Measurements from ENCODE around the gene NAV3. TPM values are rescaled to one million over a fixed set of nuclear protein-coding genes. Genes with fewer than 3 reads are reported as not detected.

The NAV3 gene
- total RNA-seq, 2 experiments from 2014 or later = not detected

DNA sequence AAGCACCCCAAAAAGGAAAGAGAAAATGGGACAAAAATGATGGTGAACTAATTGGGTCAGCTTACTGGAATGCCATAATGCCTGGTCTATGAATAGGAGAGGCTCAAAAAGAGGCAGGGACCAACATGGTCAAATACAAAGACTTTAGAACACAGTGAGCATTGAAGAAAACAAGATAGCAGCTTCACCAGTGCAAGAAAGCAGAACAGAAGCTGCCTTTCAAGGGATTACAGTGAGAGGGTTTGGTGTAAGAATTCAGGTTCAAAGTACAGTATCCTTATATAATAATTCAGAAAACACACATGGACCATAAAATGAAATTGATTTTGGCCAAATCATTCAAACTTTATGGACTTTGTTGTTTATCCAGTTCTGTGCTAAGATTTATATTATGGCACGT, 162.1 kb downstream of the NAV3 start:
- H3K27ac Mint-ChIP-seq = no peak overlapping the region
- Histone ChIP-seq H3K9me3 (ENCODE audit: control insufficient read depth in 1 of 2, insufficient read depth in 1 of 2, low read length in 2 of 2) (peaks cover 0 to 3% of the 10 kb centered on the region in 2 experiments), H3K27me3 (ENCODE audit: control insufficient read depth in 1 of 2, insufficient read depth in 2 of 2, low read length in 2 of 2) (no peaks in the 10 kb centered on the region), H3K36me3 (ENCODE audit: insufficient read depth, low read length) (no peaks in the 10 kb centered on the region), H3K27ac (ENCODE audit: low read depth in 1 of 2, low read length in 2 of 2) (no peak overlapping the region), H3K4me1 (ENCODE audit: insufficient read depth, low read length) (no peaks in the 10 kb centered on the region), H3K4me3 (ENCODE audit: low read length) (no peak overlapping the region)
- ATAC-seq (ENCODE audit: poor library complexity) (no peak), DNase-seq (no peak)
- H3K36me3 Mint-ChIP-seq (ENCODE audit: low read depth) = no peaks in the 10 kb centered on the region
- no peaks in the 10 kb centered on the region for H3K4me1 Mint-ChIP-seq (ENCODE audit: low read depth)
- ChIA-PET CTCF (no interaction called here), POLR2A (no interaction called here)
- intact Hi-C loops (cut with DNase I, micrococcal nuclease) = no loop called here
- peaks cover 2% of the 10 kb centered on the region for H3K9me3 Mint-ChIP-seq
- no peak overlapping the region for H3K4me3 Mint-ChIP-seq
- TF ChIP-seq, protein P1, sequence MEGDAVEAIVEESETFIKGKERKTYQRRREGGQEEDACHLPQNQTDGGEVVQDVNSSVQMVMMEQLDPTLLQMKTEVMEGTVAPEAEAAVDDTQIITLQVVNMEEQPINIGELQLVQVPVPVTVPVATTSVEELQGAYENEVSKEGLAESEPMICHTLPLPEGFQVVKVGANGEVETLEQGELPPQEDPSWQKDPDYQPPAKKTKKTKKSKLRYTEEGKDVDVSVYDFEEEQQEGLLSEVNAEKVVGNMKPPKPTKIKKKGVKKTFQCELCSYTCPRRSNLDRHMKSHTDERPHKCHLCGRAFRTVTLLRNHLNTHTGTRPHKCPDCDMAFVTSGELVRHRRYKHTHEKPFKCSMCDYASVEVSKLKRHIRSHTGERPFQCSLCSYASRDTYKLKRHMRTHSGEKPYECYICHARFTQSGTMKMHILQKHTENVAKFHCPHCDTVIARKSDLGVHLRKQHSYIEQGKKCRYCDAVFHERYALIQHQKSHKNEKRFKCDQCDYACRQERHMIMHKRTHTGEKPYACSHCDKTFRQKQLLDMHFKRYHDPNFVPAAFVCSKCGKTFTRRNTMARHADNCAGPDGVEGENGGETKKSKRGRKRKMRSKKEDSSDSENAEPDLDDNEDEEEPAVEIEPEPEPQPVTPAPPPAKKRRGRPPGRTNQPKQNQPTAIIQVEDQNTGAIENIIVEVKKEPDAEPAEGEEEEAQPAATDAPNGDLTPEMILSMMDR (IDR thresholded peaks at IDR 0.05) = no peak
- no peaks in the 10 kb centered on the region for H3K27me3 Mint-ChIP-seq

DNA sequence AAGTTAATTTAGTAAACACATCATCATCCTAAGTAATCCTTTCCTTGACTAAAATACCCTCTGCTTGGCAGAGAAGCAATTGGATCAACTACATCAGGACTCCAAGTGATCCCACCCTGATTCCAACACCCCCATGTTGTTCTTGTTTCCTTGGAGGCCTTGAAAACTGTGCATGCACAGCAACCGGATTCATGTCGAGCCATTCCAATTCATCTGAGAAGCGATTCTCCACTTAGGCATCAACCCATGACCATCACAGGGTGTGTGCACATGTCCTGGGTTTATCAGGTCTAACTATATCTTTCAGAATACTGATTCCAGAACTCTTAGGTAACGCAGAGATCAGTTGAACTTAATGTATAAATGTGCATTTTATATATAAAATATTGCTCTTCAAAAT, 163.0 kb downstream of the NAV3 start:
- ChIA-PET CTCF (no interaction called here), POLR2A (no interaction called here)
- intact Hi-C loops (cut with DNase I, micrococcal nuclease) = no loop called here
- no peaks in the 10 kb centered on the region for H3K4me1 Mint-ChIP-seq (ENCODE audit: low read depth)
- TF ChIP-seq, protein P1 (IDR thresholded peaks at IDR 0.05) = no peak
- H3K27me3 ChIP-seq (ENCODE audit: control insufficient read depth in 1 of 2, insufficient read depth in 2 of 2, low read length in 2 of 2) = no peaks in the 10 kb centered on the region
- no peaks in the 10 kb centered on the region for H3K36me3 Mint-ChIP-seq (ENCODE audit: low read depth)
- no peak overlapping the region for H3K4me3 ChIP-seq (ENCODE audit: low read length)
- no peak overlapping the region for H3K4me3 Mint-ChIP-seq
- H3K4me1 ChIP-seq (ENCODE audit: insufficient read depth, low read length) = no peaks in the 10 kb centered on the region
- H3K9me3 ChIP-seq (ENCODE audit: control insufficient read depth in 1 of 2, insufficient read depth in 1 of 2, low read length in 2 of 2) = peaks cover 0 to 3% of the 10 kb centered on the region in 2 experiments
- no peaks in the 10 kb centered on the region for H3K36me3 ChIP-seq (ENCODE audit: insufficient read depth, low read length)
- no peaks in the 10 kb centered on the region for H3K27me3 Mint-ChIP-seq
- no peak for DNase-seq
- H3K9me3 Mint-ChIP-seq = peaks cover 2% of the 10 kb centered on the region
- ATAC-seq (ENCODE audit: poor library complexity) = no peak
- H3K27ac ChIP-seq (ENCODE audit: low read depth in 1 of 2, low read length in 2 of 2) = no peak overlapping the region
- H3K27ac Mint-ChIP-seq = no peak overlapping the region

DNA sequence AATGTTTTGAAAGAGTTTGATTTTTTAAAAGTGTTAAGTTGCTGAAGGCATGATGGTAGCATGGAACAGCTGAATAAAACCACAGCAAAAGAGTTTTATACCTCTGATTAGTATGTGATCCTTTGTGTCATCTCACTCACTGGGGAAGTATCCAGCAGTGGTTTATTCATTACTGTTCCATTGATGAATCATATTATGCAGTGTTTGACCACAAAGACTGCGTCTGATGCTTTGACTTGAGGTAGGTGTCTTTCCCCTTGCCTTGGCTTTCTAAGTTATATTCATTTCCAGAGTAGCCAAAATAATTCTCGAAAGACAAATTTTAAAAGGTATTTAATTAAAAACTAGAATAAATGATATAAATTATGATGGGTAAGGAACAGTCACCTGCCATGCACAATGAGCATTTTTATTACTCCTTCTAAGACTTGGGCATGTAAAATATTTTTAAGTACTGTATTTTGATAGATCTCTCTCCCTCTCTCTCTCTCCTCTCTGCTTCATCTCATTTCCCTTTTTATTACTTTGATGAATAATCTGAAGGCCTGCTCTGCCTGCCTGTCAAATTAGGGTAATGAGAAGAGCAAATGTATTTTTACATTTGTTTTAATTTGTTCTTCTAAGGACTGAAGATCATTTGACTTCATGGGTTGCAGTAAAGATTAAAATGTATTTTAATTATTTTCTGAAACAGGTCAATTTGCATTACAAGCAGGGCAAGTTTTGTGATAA, 164.9 kb downstream of the NAV3 start:
- ChIA-PET POLR2A (no interaction called here), CTCF (no interaction called here)
- intact Hi-C loops (cut with DNase I, micrococcal nuclease) = no loop called here
- Mint-ChIP-seq H3K36me3 (ENCODE audit: low read depth) (no peaks in the 10 kb centered on the region), H3K27me3 (no peaks in the 10 kb centered on the region), H3K4me1 (ENCODE audit: low read depth) (no peaks in the 10 kb centered on the region), H3K9me3 (peaks cover 2% of the 10 kb centered on the region), H3K4me3 (no peak overlapping the region), H3K27ac (no peak overlapping the region)
- TF ChIP-seq, protein P1 (IDR thresholded peaks at IDR 0.05) = no peak
- Histone ChIP-seq H3K27ac (ENCODE audit: low read depth in 1 of 2, low read length in 2 of 2) (no peak overlapping the region), H3K4me1 (ENCODE audit: insufficient read depth, low read length) (no peaks in the 10 kb centered on the region), H3K27me3 (ENCODE audit: control insufficient read depth in 1 of 2, insufficient read depth in 2 of 2, low read length in 2 of 2) (no peaks in the 10 kb centered on the region), H3K9me3 (ENCODE audit: control insufficient read depth in 1 of 2, insufficient read depth in 1 of 2, low read length in 2 of 2) (peaks cover 0 to 3% of the 10 kb centered on the region in 2 experiments), H3K36me3 (ENCODE audit: insufficient read depth, low read length) (no peaks in the 10 kb centered on the region), H3K4me3 (ENCODE audit: low read length) (no peak overlapping the region)
- DNase-seq (no peak), ATAC-seq (ENCODE audit: poor library complexity) (no peak)
